GM18520 (cell line): Measurements from ENCODE around the gene SRD5A1.

Experiments
- ATAC-seq: cut with Tn5 transposase; IDR thresholded peaks from one replicate; pipeline ENCODE4 v1.9.1; 2021; ENCODE audit not compliant: unreplicated experiment

Gene SRD5A1

GRCh38 chr5:6632888-6633468 lies at the start of gene SRD5A1, which contains the start of gene NSUN2:
Gene SRD5A1 (plus strand): TSS chr5:6633440. CDS start chr5:6633577, 137 bp downstream.
Gene NSUN2 (minus strand): TSS chr5:6633044. CDS start chr5:6632979, 65 bp downstream.
- ATAC-seq, result peak; percentile 77

- ATAC-seq, result no peak
Observed at GRCh38 chr5:6584101-6584645, 49.1 kb upstream of the SRD5A1 start.

GRCh38 chr5:6584727-6585126 lies 48.5 kb upstream of the SRD5A1 start:
- no peak for ATAC-seq

GRCh38 chr5:6585168-6585567 lies 48.1 kb upstream of the SRD5A1 start:
- no peak for ATAC-seq

- ATAC-seq, result no peak
Observed at GRCh38 chr5:6585939-6586646, 47.1 kb upstream of the SRD5A1 start.

GRCh38 chr5:6586647-6587042 lies 46.6 kb upstream of the SRD5A1 start:
- ATAC-seq, result no peak

- ATAC-seq, result no peak
Observed at GRCh38 chr5:6587171-6587570, 46.1 kb upstream of the SRD5A1 start.

GRCh38 chr5:6590581-6590980 lies 42.7 kb upstream of the SRD5A1 start:
- no peak for ATAC-seq

- no peak for ATAC-seq
Observed at GRCh38 chr5:6591671-6592288, 41.5 kb upstream of the SRD5A1 start.

- no peak for ATAC-seq
Observed at GRCh38 chr5:6592601-6593000, 40.6 kb upstream of the SRD5A1 start.

GRCh38 chr5:6593148-6594016 lies 39.9 kb upstream of the SRD5A1 start:
- no peak for ATAC-seq

- ATAC-seq, result no peak
Observed at GRCh38 chr5:6594066-6594465, 39.2 kb upstream of the SRD5A1 start.

- no peak for ATAC-seq
Observed at GRCh38 chr5:6595405-6595804, 37.8 kb upstream of the SRD5A1 start.

GRCh38 chr5:6596388-6596787 lies 36.9 kb upstream of the SRD5A1 start:
- no peak for ATAC-seq

- no peak for ATAC-seq
Observed at GRCh38 chr5:6597557-6597956, 35.7 kb upstream of the SRD5A1 start.

- no peak for ATAC-seq
Observed at GRCh38 chr5:6598351-6598900, 34.8 kb upstream of the SRD5A1 start.

GRCh38 chr5:6599739-6600138 lies 33.5 kb upstream of the SRD5A1 start:
- ATAC-seq, result no peak

GRCh38 chr5:6601271-6601670 lies 32.0 kb upstream of the SRD5A1 start:
- no peak for ATAC-seq

GRCh38 chr5:6601816-6602215 lies 31.4 kb upstream of the SRD5A1 start:
- no peak for ATAC-seq

GRCh38 chr5:6602441-6602840 lies 30.8 kb upstream of the SRD5A1 start:
- ATAC-seq, result no peak

GRCh38 chr5:6603643-6604042 lies 29.6 kb upstream of the SRD5A1 start:
- ATAC-seq, result no peak
